HEK293T (cell line): ENCODE measurements around the gene NEK3.
"Not testable (repeated sequence)": the region's sequence is repeated elsewhere in the genome, so short reads cannot be mapped to it uniquely, and the experiment has no call there.

Source experiments
- ARNT ChIP-seq: fragments of 450-650 bp; IDR thresholded peaks from 2 replicates; pipeline ENCODE4 v1.6.1; 2017; ENCODE audit warnings: mild to moderate bottlenecking
- BHLHE40 ChIP-seq: fragments of 450-650 bp; IDR thresholded peaks from 2 replicates; pipeline ENCODE4 v1.6.1; 2016; ENCODE audit warnings: mild to moderate bottlenecking, moderate library complexity, borderline replicate concordance
- ELF4 ChIP-seq: fragments of 450-650 bp; IDR thresholded peaks from 2 replicates; pipeline ENCODE4 v1.6.1; 2017; ENCODE audit warnings: antibody characterized with exemption
- FOXA1 ChIP-seq: fragments of 450-650 bp; IDR thresholded peaks from 2 replicates; pipeline ENCODE4 v1.6.1; 2016; ENCODE audit warnings: mild to moderate bottlenecking
- FOXK2 ChIP-seq: fragments of 450-650 bp; IDR thresholded peaks from 2 replicates; pipeline ENCODE4 v1.6.1; 2016; ENCODE audit warnings: mild to moderate bottlenecking
- FOXM1 ChIP-seq: fragments of 450-650 bp; IDR thresholded peaks from 2 replicates; pipeline ENCODE4 v1.6.1; 2017; ENCODE audit warnings: mild to moderate bottlenecking, borderline replicate concordance
- HDGF ChIP-seq: fragments of 450-650 bp; IDR thresholded peaks from 2 replicates; pipeline ENCODE4 v1.6.1; 2017; ENCODE audit warnings: antibody characterized with exemption, borderline replicate concordance
- L3MBTL2 ChIP-seq: fragments of 450-650 bp; conservative IDR thresholded peaks from 2 replicates; pipeline ENCODE4 v1.6.1; 2016; ENCODE audit warnings: mild to moderate bottlenecking
- NFRKB ChIP-seq: fragments of 450-650 bp; IDR thresholded peaks from 2 replicates; pipeline ENCODE4 v1.6.1; 2016; ENCODE audit warnings: mild to moderate bottlenecking, moderate library complexity
- SP1 ChIP-seq: fragments of 450-650 bp; IDR thresholded peaks from 2 replicates; pipeline ENCODE4 v1.6.1; 2017
- SUZ12 ChIP-seq: fragments of 450-650 bp; IDR thresholded peaks from 2 replicates; pipeline ENCODE4 v1.6.1; 2016; ENCODE audit warnings: mild to moderate bottlenecking
- TARDBP ChIP-seq: fragments of 450-650 bp; IDR thresholded peaks from 2 replicates; pipeline ENCODE4 v1.6.1; 2016
- ZNF384 ChIP-seq: fragments of 450-650 bp; IDR thresholded peaks from 2 replicates; pipeline ENCODE4 v1.6.1; 2016

- not testable (repeated sequence) for TF ChIP-seq NFRKB, SP1, BHLHE40, ZNF384, FOXA1, HDGF, TARDBP, ELF4, ARNT, L3MBTL2, SUZ12, FOXM1, FOXK2
Observed at GRCh38 chr13:52201439-52202193, 42.2 kb upstream of the NEK3 start.
